ENCODE measurements around the gene LAMC3. TPM values are rescaled to one million over a fixed set of nuclear protein-coding genes. Genes with fewer than 3 reads are reported as not detected.
A peak's percentile ranks its signal among the peaks of the same experiment; 100 is the strongest.

Gene LAMC3
- total RNA-seq, 1 donor from 2014 or later: 30.1 TPM

- Mint-ChIP-seq H3K27me3 (ENCODE audit: unreplicated experiment) (peaks cover 7% of the 10 kb centered on the region), H3K27ac (ENCODE audit: unreplicated experiment) (no peak overlapping the region), H3K36me3 (ENCODE audit: low read depth, unreplicated experiment) (no peaks in the 10 kb centered on the region), H3K4me3 (ENCODE audit: unreplicated experiment) (peak overlapping the region; percentile 3), H3K4me1 (ENCODE audit: unreplicated experiment) (no peaks in the 10 kb centered on the region), H3K9me3 (ENCODE audit: unreplicated experiment) (no peaks in the 10 kb centered on the region)
- TF ChIP-seq, protein P1, sequence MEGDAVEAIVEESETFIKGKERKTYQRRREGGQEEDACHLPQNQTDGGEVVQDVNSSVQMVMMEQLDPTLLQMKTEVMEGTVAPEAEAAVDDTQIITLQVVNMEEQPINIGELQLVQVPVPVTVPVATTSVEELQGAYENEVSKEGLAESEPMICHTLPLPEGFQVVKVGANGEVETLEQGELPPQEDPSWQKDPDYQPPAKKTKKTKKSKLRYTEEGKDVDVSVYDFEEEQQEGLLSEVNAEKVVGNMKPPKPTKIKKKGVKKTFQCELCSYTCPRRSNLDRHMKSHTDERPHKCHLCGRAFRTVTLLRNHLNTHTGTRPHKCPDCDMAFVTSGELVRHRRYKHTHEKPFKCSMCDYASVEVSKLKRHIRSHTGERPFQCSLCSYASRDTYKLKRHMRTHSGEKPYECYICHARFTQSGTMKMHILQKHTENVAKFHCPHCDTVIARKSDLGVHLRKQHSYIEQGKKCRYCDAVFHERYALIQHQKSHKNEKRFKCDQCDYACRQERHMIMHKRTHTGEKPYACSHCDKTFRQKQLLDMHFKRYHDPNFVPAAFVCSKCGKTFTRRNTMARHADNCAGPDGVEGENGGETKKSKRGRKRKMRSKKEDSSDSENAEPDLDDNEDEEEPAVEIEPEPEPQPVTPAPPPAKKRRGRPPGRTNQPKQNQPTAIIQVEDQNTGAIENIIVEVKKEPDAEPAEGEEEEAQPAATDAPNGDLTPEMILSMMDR (IDR thresholded peaks at IDR 0.05; ENCODE audit: unreplicated experiment): no peak
- no peak for DNase-seq (ENCODE audit: low spot score)
Observed at GRCh38 chr9:131080589-131080988, 71.6 kb downstream of the LAMC3 start.

- Mint-ChIP-seq H3K36me3 (ENCODE audit: low read depth, unreplicated experiment) (no peaks in the 10 kb centered on the region), H3K4me3 (ENCODE audit: unreplicated experiment) (no peak overlapping the region), H3K27me3 (ENCODE audit: unreplicated experiment) (peaks cover 7% of the 10 kb centered on the region), H3K4me1 (ENCODE audit: unreplicated experiment) (no peaks in the 10 kb centered on the region), H3K27ac (ENCODE audit: unreplicated experiment) (no peak overlapping the region), H3K9me3 (ENCODE audit: unreplicated experiment) (no peaks in the 10 kb centered on the region)
- DNase-seq (ENCODE audit: low spot score): no peak
- TF ChIP-seq, protein P1 (IDR thresholded peaks at IDR 0.05; ENCODE audit: unreplicated experiment): no peak
Observed at GRCh38 chr9:131081868-131082267, 72.9 kb downstream of the LAMC3 start.

DNA sequence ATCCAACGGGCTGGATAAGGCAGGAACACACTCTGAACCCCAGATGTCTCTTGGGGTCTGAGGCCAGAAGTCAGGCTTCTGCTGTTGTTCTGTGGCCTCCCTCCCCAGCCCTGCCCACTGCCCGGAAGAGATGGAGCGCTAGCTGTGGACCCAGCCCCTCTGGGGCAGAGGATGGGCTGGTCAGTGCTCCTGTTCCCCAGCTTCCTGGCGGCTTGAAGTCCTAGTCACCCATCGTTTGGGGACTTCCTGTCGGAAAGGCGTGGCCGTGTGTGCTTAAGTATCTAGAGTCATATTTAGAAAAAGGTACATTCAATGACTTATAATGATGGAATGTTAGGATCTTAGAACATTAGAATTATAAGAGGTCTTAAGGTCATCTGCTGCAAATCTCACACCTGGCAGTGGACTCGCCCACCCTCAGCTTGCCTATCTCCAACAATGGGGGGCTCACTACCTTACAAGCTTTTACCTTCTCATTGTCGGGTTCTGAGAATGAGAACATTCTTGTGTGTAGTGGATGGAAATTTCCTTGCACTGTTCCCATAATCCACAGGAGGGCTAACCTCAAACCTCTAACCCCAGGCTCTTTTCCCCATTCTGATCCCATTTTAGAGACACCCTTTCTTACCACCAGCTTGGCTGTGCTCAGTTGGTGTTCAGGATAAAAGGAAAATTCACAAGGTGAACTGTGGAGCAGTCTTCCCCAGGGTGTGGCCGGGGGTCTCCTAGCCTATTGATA, 74.0 kb downstream of the LAMC3 start:
- no peak overlapping the region for H3K4me3 Mint-ChIP-seq (ENCODE audit: unreplicated experiment)
- peaks cover 4% of the 10 kb centered on the region for H3K27me3 Mint-ChIP-seq (ENCODE audit: unreplicated experiment)
- H3K9me3 Mint-ChIP-seq (ENCODE audit: unreplicated experiment): no peaks in the 10 kb centered on the region
- no peaks in the 10 kb centered on the region for H3K36me3 Mint-ChIP-seq (ENCODE audit: low read depth, unreplicated experiment)
- DNase-seq (ENCODE audit: low spot score): no peak
- no peak overlapping the region for H3K27ac Mint-ChIP-seq (ENCODE audit: unreplicated experiment)
- H3K4me1 Mint-ChIP-seq (ENCODE audit: unreplicated experiment): no peaks in the 10 kb centered on the region
- TF ChIP-seq, protein P1 (IDR thresholded peaks at IDR 0.05; ENCODE audit: unreplicated experiment): no peak

GRCh38 chr9:131084661-131085369, 75.8 kb downstream of the LAMC3 start:
- no peaks in the 10 kb centered on the region for H3K4me1 Mint-ChIP-seq (ENCODE audit: unreplicated experiment)
- H3K27me3 Mint-ChIP-seq (ENCODE audit: unreplicated experiment): peaks cover 3% of the 10 kb centered on the region

More at GRCh38 chr9:131084661-131085369, 75.8 kb downstream of the LAMC3 start:
- Mint-ChIP-seq H3K4me3 (ENCODE audit: unreplicated experiment) (no peak overlapping the region), H3K9me3 (ENCODE audit: unreplicated experiment) (no peaks in the 10 kb centered on the region), H3K36me3 (ENCODE audit: low read depth, unreplicated experiment) (peaks cover 3% of the 10 kb centered on the region), H3K27ac (ENCODE audit: unreplicated experiment) (no peak overlapping the region)
- no peak for DNase-seq (ENCODE audit: low spot score)
- TF ChIP-seq, protein P1 (IDR thresholded peaks at IDR 0.05; ENCODE audit: unreplicated experiment): no peak
